ENCODE data around the gene INVS.
"Not testable (repeated sequence)": the region's sequence is repeated elsewhere in the genome, so short reads cannot be mapped to it uniquely, and the experiment has no call there.

DNA sequence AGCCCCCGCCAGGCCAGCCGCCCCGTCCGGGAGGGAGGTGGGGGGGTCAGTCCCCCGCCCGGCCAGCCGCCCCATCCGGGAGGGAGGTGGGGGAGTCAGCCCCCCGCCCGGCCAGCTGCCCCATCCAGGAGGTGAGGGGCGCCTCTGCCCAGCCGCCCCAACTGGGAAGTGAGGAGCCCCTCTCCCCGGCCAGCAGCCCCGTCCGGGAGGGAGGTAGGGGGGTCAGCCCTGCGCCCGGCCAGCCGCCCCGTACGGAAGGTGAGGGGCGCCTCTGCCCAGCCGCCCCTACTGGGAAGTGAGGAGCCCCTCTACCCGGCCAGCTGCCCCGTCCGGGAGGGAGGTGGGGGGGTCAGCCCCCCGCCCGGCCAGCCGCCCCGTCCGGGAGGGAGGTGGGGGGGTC, 31.1 kb upstream of the INVS start:
- TF ChIP-seq, protein P1, sequence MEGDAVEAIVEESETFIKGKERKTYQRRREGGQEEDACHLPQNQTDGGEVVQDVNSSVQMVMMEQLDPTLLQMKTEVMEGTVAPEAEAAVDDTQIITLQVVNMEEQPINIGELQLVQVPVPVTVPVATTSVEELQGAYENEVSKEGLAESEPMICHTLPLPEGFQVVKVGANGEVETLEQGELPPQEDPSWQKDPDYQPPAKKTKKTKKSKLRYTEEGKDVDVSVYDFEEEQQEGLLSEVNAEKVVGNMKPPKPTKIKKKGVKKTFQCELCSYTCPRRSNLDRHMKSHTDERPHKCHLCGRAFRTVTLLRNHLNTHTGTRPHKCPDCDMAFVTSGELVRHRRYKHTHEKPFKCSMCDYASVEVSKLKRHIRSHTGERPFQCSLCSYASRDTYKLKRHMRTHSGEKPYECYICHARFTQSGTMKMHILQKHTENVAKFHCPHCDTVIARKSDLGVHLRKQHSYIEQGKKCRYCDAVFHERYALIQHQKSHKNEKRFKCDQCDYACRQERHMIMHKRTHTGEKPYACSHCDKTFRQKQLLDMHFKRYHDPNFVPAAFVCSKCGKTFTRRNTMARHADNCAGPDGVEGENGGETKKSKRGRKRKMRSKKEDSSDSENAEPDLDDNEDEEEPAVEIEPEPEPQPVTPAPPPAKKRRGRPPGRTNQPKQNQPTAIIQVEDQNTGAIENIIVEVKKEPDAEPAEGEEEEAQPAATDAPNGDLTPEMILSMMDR (conservative IDR thresholded peaks at IDR 0.05): not testable (repeated sequence)
- not testable (repeated sequence) for TF ChIP-seq ZFX (IDR thresholded peaks at IDR 0.05)
